Mesothelial cell of epicardium (in vitro differentiated cells): ENCODE data around the gene JARID2. TPM values are rescaled to one million over a fixed set of nuclear protein-coding genes. Genes with fewer than 3 reads are reported as not detected.

Experiments
- DNase-seq, 2 experiments: peaks; one replicate each; pipeline ENCODE4 v3.0.0; 2021; ENCODE audit warnings: low spot score in 2 of 2; ENCODE audit not compliant: unreplicated experiment in 2 of 2
- H3K27ac Mint-ChIP-seq: 2 replicates; pipeline ENCODE4 v1.8.0; 2021; ENCODE audit warnings: mixed read lengths
- H3K27me3 Mint-ChIP-seq: 2 replicates; pipeline ENCODE4 v1.8.0; 2021; ENCODE audit warnings: low read depth, mixed read lengths
- H3K36me3 Mint-ChIP-seq: 2 replicates; pipeline ENCODE4 v1.8.0; 2021; ENCODE audit warnings: mixed read lengths
- H3K4me1 Mint-ChIP-seq: 2 replicates; pipeline ENCODE4 v1.8.0; 2021; ENCODE audit warnings: mixed read lengths
- H3K4me3 Mint-ChIP-seq: 2 replicates; pipeline ENCODE4 v1.8.0; 2021; ENCODE audit warnings: mild to moderate bottlenecking, moderate library complexity, mixed read lengths
- H3K9me3 Mint-ChIP-seq: 2 replicates; pipeline ENCODE4 v1.8.0; 2021; ENCODE audit warnings: mixed read lengths
- CTCF ChIP-seq: fragments of 200-600 bp; sonication (generic); IDR thresholded peaks from one replicate; pipeline ENCODE4 v1.5.0; 2021; ENCODE audit warnings: antibody characterized with exemption; ENCODE audit not compliant: unreplicated experiment
- total RNA-seq: library from RNA; stranded (reverse); gene quantifications from 3 replicates; pipeline ENCODE4 v1.2.1, GENCODE V29; 2021

Gene JARID2
- total RNA-seq, 1 donor from 2014 or later: 35.3 TPM

- H3K4me3 Mint-ChIP-seq: no peak overlapping the region
- no peak overlapping the region for H3K27ac Mint-ChIP-seq
- H3K36me3 Mint-ChIP-seq: no peaks in the 10 kb centered on the region
Measured at GRCh38 chr6:15363523-15364400, 117.9 kb downstream of the JARID2 start.

GRCh38 chr6:15364401-15365037, 118.7 kb downstream of the JARID2 start:
- DNase-seq: no peak
- no peak for TF ChIP-seq CTCF
- H3K4me3 Mint-ChIP-seq: no peak overlapping the region
- peaks cover 32% of the 10 kb centered on the region for H3K4me1 Mint-ChIP-seq
- H3K27me3 Mint-ChIP-seq: no peaks in the 10 kb centered on the region
- no peaks in the 10 kb centered on the region for H3K36me3 Mint-ChIP-seq
- H3K9me3 Mint-ChIP-seq: no peaks in the 10 kb centered on the region
- H3K27ac Mint-ChIP-seq: no peak overlapping the region

More at GRCh38 chr6:15363523-15364400, 117.9 kb downstream of the JARID2 start:
- no peak for DNase-seq
- TF ChIP-seq CTCF: no peak
- Mint-ChIP-seq H3K9me3 (no peaks in the 10 kb centered on the region), H3K27me3 (no peaks in the 10 kb centered on the region), H3K4me1 (peaks cover 38% of the 10 kb centered on the region)

- Mint-ChIP-seq H3K27ac (peak overlapping the region; percentile 49), H3K4me1 (peaks cover 38% of the 10 kb centered on the region), H3K9me3 (no peaks in the 10 kb centered on the region), H3K4me3 (no peak overlapping the region), H3K36me3 (no peaks in the 10 kb centered on the region), H3K27me3 (no peaks in the 10 kb centered on the region)
- DNase-seq: peak; percentile 30 to 67
- TF ChIP-seq CTCF: no peak
Measured at GRCh38 chr6:15365273-15365687, 119.4 kb downstream of the JARID2 start.

GRCh38 chr6:15366003-15366535, 120.2 kb downstream of the JARID2 start:
- Mint-ChIP-seq H3K9me3 (no peaks in the 10 kb centered on the region), H3K4me3 (no peak overlapping the region), H3K27ac (no peak overlapping the region), H3K4me1 (peaks cover 40% of the 10 kb centered on the region), H3K27me3 (no peaks in the 10 kb centered on the region), H3K36me3 (no peaks in the 10 kb centered on the region)
- TF ChIP-seq CTCF: no peak
- DNase-seq: no peak

GRCh38 chr6:15366879-15367278, 121.0 kb downstream of the JARID2 start:
- Mint-ChIP-seq H3K4me1 (peaks cover 46% of the 10 kb centered on the region), H3K36me3 (no peaks in the 10 kb centered on the region), H3K4me3 (no peak overlapping the region), H3K27me3 (no peaks in the 10 kb centered on the region), H3K27ac (no peak overlapping the region), H3K9me3 (no peaks in the 10 kb centered on the region)
- no peak for TF ChIP-seq CTCF
- no peak for DNase-seq
